ENCODE measurements around the gene IKZF2. TPM values are rescaled to one million over a fixed set of nuclear protein-coding genes. Genes with fewer than 3 reads are reported as not detected.
"Not testable (repeated sequence)": the region's sequence is repeated elsewhere in the genome, so short reads cannot be mapped to it uniquely, and the experiment has no call there.

Gene IKZF2
- polyA plus RNA-seq, 1 donor (not counting 4 experiments of a cell fraction or from before 2014, with no cell fraction given) = 8.2 TPM

GRCh38 chr2:213022987-213023386 lies 128.4 kb downstream of the IKZF2 start:
- Histone ChIP-seq H2AFZ (ENCODE audit: control insufficient read depth, low read length) (no peak overlapping the region), H3K27ac (ENCODE audit: control insufficient read depth, insufficient read depth, low read length) (no peak overlapping the region), H3K4me1 (ENCODE audit: control insufficient read depth, extremely low read depth, insufficient read depth, low read length) (no peaks in the 10 kb centered on the region), H3K9me3 (ENCODE audit: control insufficient read depth, low read depth, low read length) (no peaks in the 10 kb centered on the region), H3K9me1 (ENCODE audit: control insufficient read depth, extremely low read depth, insufficient read depth, low read length) (no peaks in the 10 kb centered on the region), H3K36me3 (ENCODE audit: control insufficient read depth in 2 of 2, extremely low read depth in 1 of 2, insufficient read depth in 2 of 2, low read length in 2 of 2) (no peaks in the 10 kb centered on the region), H4K20me1 (ENCODE audit: control insufficient read depth, extremely low read depth, insufficient read depth, low read length) (no peaks in the 10 kb centered on the region), H3K4me2 (ENCODE audit: control insufficient read depth, extremely low read depth, insufficient read depth, low read depth, low read length) (no peak overlapping the region), H3K27me3 (ENCODE audit: control insufficient read depth, extremely low read depth, insufficient read depth, low read length) (no peaks in the 10 kb centered on the region), H3K4me3 (ENCODE audit: control insufficient read depth in 2 of 3, extremely low read depth in 1 of 3, insufficient read depth in 2 of 3, low read depth in 1 of 3, low read length in 3 of 3) (no peak overlapping the region), H3K79me2 (ENCODE audit: control insufficient read depth, insufficient read depth, low read length) (no peaks in the 10 kb centered on the region), H3K9ac (ENCODE audit: control insufficient read depth, extremely low read depth, insufficient read depth, low read length) (no peak overlapping the region)
- DNase-seq (ENCODE audit: low read depth, low spot score) = no peak
- FAIRE-seq = no peak
- dilution Hi-C loops (cut with MboI; ENCODE audit: extremely low pct_ligation_motif_present, low sequenced_read_pairs) = no loop called here
- TF ChIP-seq CTCF (optimal IDR thresholded peaks at IDR 0.05 in 1 of 3, IDR thresholded peaks at IDR 0.05 in 1 of 3, conservative IDR thresholded peaks at IDR 0.05 in 1 of 3; ENCODE audit: extremely low read depth in 1 of 3, insufficient read depth in 2 of 3, low read length in 3 of 3) (no peak), EZH2 (IDR thresholded peaks at IDR 0.05; ENCODE audit: low read length) (no peak)

GRCh38 chr2:213021971-213022899 lies 129.2 kb downstream of the IKZF2 start:
- TF ChIP-seq EZH2 (IDR thresholded peaks at IDR 0.05; ENCODE audit: low read length) (no peak), CTCF (optimal IDR thresholded peaks at IDR 0.05 in 1 of 3, IDR thresholded peaks at IDR 0.05 in 1 of 3, conservative IDR thresholded peaks at IDR 0.05 in 1 of 3; ENCODE audit: extremely low read depth in 1 of 3, insufficient read depth in 2 of 3, low read length in 3 of 3) (no peak)
- no peaks in the 10 kb centered on the region for H3K27me3 ChIP-seq (ENCODE audit: control insufficient read depth, extremely low read depth, insufficient read depth, low read length)
- H3K9ac ChIP-seq (ENCODE audit: control insufficient read depth, extremely low read depth, insufficient read depth, low read length) = no peak overlapping the region
- no peak for FAIRE-seq
- H2AFZ ChIP-seq (ENCODE audit: control insufficient read depth, low read length) = no peak overlapping the region
- H3K4me1 ChIP-seq (ENCODE audit: control insufficient read depth, extremely low read depth, insufficient read depth, low read length) = no peaks in the 10 kb centered on the region
- no peak overlapping the region for H3K4me2 ChIP-seq (ENCODE audit: control insufficient read depth, extremely low read depth, insufficient read depth, low read depth, low read length)
- no peaks in the 10 kb centered on the region for H3K9me3 ChIP-seq (ENCODE audit: control insufficient read depth, low read depth, low read length)
- DNase-seq (ENCODE audit: low read depth, low spot score) = no peak
- H4K20me1 ChIP-seq (ENCODE audit: control insufficient read depth, extremely low read depth, insufficient read depth, low read length) = no peaks in the 10 kb centered on the region
- no peak overlapping the region for H3K4me3 ChIP-seq (ENCODE audit: control insufficient read depth in 2 of 3, extremely low read depth in 1 of 3, insufficient read depth in 2 of 3, low read depth in 1 of 3, low read length in 3 of 3)
- no peak overlapping the region for H3K27ac ChIP-seq (ENCODE audit: control insufficient read depth, insufficient read depth, low read length)
- no peaks in the 10 kb centered on the region for H3K9me1 ChIP-seq (ENCODE audit: control insufficient read depth, extremely low read depth, insufficient read depth, low read length)
- no peaks in the 10 kb centered on the region for H3K36me3 ChIP-seq (ENCODE audit: control insufficient read depth in 2 of 2, extremely low read depth in 1 of 2, insufficient read depth in 2 of 2, low read length in 2 of 2)
- no peaks in the 10 kb centered on the region for H3K79me2 ChIP-seq (ENCODE audit: control insufficient read depth, insufficient read depth, low read length)
- dilution Hi-C loops (cut with MboI; ENCODE audit: extremely low pct_ligation_motif_present, low sequenced_read_pairs) = no loop called here

GRCh38 chr2:213020913-213021312 lies 130.5 kb downstream of the IKZF2 start:
- H3K36me3 ChIP-seq (ENCODE audit: control insufficient read depth in 2 of 2, extremely low read depth in 1 of 2, insufficient read depth in 2 of 2, low read length in 2 of 2); H2AFZ ChIP-seq (ENCODE audit: control insufficient read depth, low read length); H3K27me3 ChIP-seq (ENCODE audit: control insufficient read depth, extremely low read depth, insufficient read depth, low read length); H3K9me1 ChIP-seq (ENCODE audit: control insufficient read depth, extremely low read depth, insufficient read depth, low read length); DNase-seq (ENCODE audit: low read depth, low spot score); FAIRE-seq; H3K79me2 ChIP-seq (ENCODE audit: control insufficient read depth, insufficient read depth, low read length); H3K4me3 ChIP-seq (ENCODE audit: control insufficient read depth in 2 of 3, extremely low read depth in 1 of 3, insufficient read depth in 2 of 3, low read depth in 1 of 3, low read length in 3 of 3); H3K9ac ChIP-seq (ENCODE audit: control insufficient read depth, extremely low read depth, insufficient read depth, low read length); dilution Hi-C loops (cut with MboI; ENCODE audit: extremely low pct_ligation_motif_present, low sequenced_read_pairs); H3K4me1 ChIP-seq (ENCODE audit: control insufficient read depth, extremely low read depth, insufficient read depth, low read length); H3K9me3 ChIP-seq (ENCODE audit: control insufficient read depth, low read depth, low read length); H3K4me2 ChIP-seq (ENCODE audit: control insufficient read depth, extremely low read depth, insufficient read depth, low read depth, low read length); H4K20me1 ChIP-seq (ENCODE audit: control insufficient read depth, extremely low read depth, insufficient read depth, low read length); H3K27ac ChIP-seq (ENCODE audit: control insufficient read depth, insufficient read depth, low read length): not testable (repeated sequence)

Measured in keratinocyte (primary cell).